SK-N-SH treated with all-trans-retinoic acid at 6 μM for 48 hours (cell line): ENCODE data around the gene UNC5CL.

Source experiments
- ESRRG ChIP-seq: fragments of 250-450 bp; sonication (Bioruptor Pico); IDR thresholded peaks from 2 replicates; pipeline ENCODE4 v1.6.1; 2021; ENCODE audit warnings: mild to moderate bottlenecking
- RARB ChIP-seq: fragments of 250-450 bp; sonication (Bioruptor Pico); IDR thresholded peaks from 2 replicates; pipeline ENCODE4 v1.8.0; 2021; ENCODE audit warnings: mild to moderate bottlenecking, moderate library complexity
- ZC3H10 ChIP-seq: fragments of 250-450 bp; sonication (Bioruptor Pico); IDR thresholded peaks from 2 replicates; pipeline ENCODE4 v1.5.1; 2021; ENCODE audit warnings: mild to moderate bottlenecking, moderate library complexity

- no peak for TF ChIP-seq ZC3H10 (CRISPR knock-in tag)
- no peak for TF ChIP-seq RARB
- no peak for TF ChIP-seq ESRRG (CRISPR knock-in tag)
Measured at GRCh38 chr6:41047745-41048732, 9.0 kb upstream of the UNC5CL start.
